Skin epidermis (tissue), 12 donors: ENCODE results near the gene GAB1.

Experiments used
- H3K27ac ChIP-seq, 21 experiments: fragments of 200-600 bp; sonication (generic) in 11 of 21; one replicate each; pipeline ENCODE4 v1.5.0; 2020; ENCODE audit warnings: mild to moderate bottlenecking in 3 of 21, inconsistent platforms in 2 of 21, moderate library complexity in 2 of 21
- H3K4me3 ChIP-seq, 7 experiments: fragments of 200-600 bp; sonication (generic) in 2 of 7; one replicate each; pipeline ENCODE4 v1.5.0; 2020; ENCODE audit warnings: inconsistent platforms in 2 of 7, mild to moderate bottlenecking in 2 of 7, moderate library complexity in 1 of 7

GAB1 gene

GRCh38 chr4:143403553-143403820, 66.8 kb downstream of the GAB1 start:
- Histone ChIP-seq H3K27ac (peak overlapping the region in 3 of 21 experiments; percentile 16 to 37 (median 22)), H3K4me3 (no peak overlapping the region)

GRCh38 chr4:143404555-143404954, 67.9 kb downstream of the GAB1 start:
- no peak overlapping the region for H3K4me3 ChIP-seq
- H3K27ac ChIP-seq = no peak overlapping the region

- H3K4me3 ChIP-seq = no peak overlapping the region
- no peak overlapping the region for H3K27ac ChIP-seq
These were observed 68.5 kb downstream of the GAB1 start for GRCh38 chr4:143405075-143405730.

GRCh38 chr4:143406523-143406922, 69.8 kb downstream of the GAB1 start:
- Histone ChIP-seq H3K4me3 (no peak overlapping the region), H3K27ac (peak overlapping the region in 4 of 21 experiments; percentile 53 to 61 (median 56))

GRCh38 chr4:143407474-143407873, 70.8 kb downstream of the GAB1 start:
- no peak overlapping the region for H3K4me3 ChIP-seq

GRCh38 chr4:143407888-143408287, 71.2 kb downstream of the GAB1 start:
- Histone ChIP-seq H3K4me3 (no peak overlapping the region), H3K27ac (peak overlapping the region in 3 of 21 experiments; percentile 0 to 22 (median 9))

More at GRCh38 chr4:143407474-143407873, 70.8 kb downstream of the GAB1 start:
- peak overlapping the region in 5 of 21 experiments; percentile 0 to 55 (median 22) for H3K27ac ChIP-seq

GRCh38 chr4:143410015-143410414, 73.3 kb downstream of the GAB1 start:
- Histone ChIP-seq H3K27ac (peak overlapping the region in 1 of 21 experiments; percentile 67), H3K4me3 (no peak overlapping the region)

GRCh38 chr4:143411527-143412419, 75.1 kb downstream of the GAB1 start:
- Histone ChIP-seq H3K4me3 (no peak overlapping the region), H3K27ac (peak overlapping the region in 7 of 21 experiments; percentile 2 to 69 (median 27))

GRCh38 chr4:143412420-143412758, 75.7 kb downstream of the GAB1 start:
- peak overlapping the region in 2 of 21 experiments; percentile 3 to 69 for H3K27ac ChIP-seq
- no peak overlapping the region for H3K4me3 ChIP-seq

- Histone ChIP-seq H3K27ac (peak overlapping the region in 2 of 21 experiments; percentile 4 to 14), H3K4me3 (no peak overlapping the region)
These were observed 81.2 kb downstream of the GAB1 start for GRCh38 chr4:143417679-143418403.

- Histone ChIP-seq H3K4me3 (no peak overlapping the region), H3K27ac (peak overlapping the region in 2 of 21 experiments; percentile 6 to 35)
These were observed 83.6 kb downstream of the GAB1 start for GRCh38 chr4:143420227-143420626.

GRCh38 chr4:143421609-143422008, 84.9 kb downstream of the GAB1 start:
- H3K4me3 ChIP-seq = no peak overlapping the region
- no peak overlapping the region for H3K27ac ChIP-seq

GRCh38 chr4:143424276-143424675, 87.6 kb downstream of the GAB1 start:
- no peak overlapping the region for H3K4me3 ChIP-seq
- no peak overlapping the region for H3K27ac ChIP-seq

- Histone ChIP-seq H3K4me3 (no peak overlapping the region), H3K27ac (no peak overlapping the region)
These were observed 95.0 kb downstream of the GAB1 start for GRCh38 chr4:143431526-143432257.

- H3K4me3 ChIP-seq = no peak overlapping the region
- no peak overlapping the region for H3K27ac ChIP-seq
These were observed 95.5 kb downstream of the GAB1 start for GRCh38 chr4:143432258-143432591.

- H3K27ac ChIP-seq = no peak overlapping the region
- H3K4me3 ChIP-seq = no peak overlapping the region
These were observed 96.6 kb downstream of the GAB1 start for GRCh38 chr4:143433231-143433630.

- Histone ChIP-seq H3K27ac (no peak overlapping the region), H3K4me3 (no peak overlapping the region)
These were observed 99.3 kb downstream of the GAB1 start for GRCh38 chr4:143435955-143436354.

- Histone ChIP-seq H3K27ac (no peak overlapping the region), H3K4me3 (no peak overlapping the region)
These were observed 100.8 kb downstream of the GAB1 start for GRCh38 chr4:143437476-143437875.

GRCh38 chr4:143437937-143438336, 101.3 kb downstream of the GAB1 start:
- Histone ChIP-seq H3K4me3 (no peak overlapping the region), H3K27ac (no peak overlapping the region)

GRCh38 chr4:143438710-143439109, 102.0 kb downstream of the GAB1 start:
- H3K4me3 ChIP-seq = no peak overlapping the region
- H3K27ac ChIP-seq = no peak overlapping the region
